GM19455 (cell line): ENCODE results near the gene RIPK1.
A peak's percentile ranks its signal among the peaks of the same experiment; 100 is the strongest.
"Not testable (repeated sequence)": the region's sequence is repeated elsewhere in the genome, so short reads cannot be mapped to it uniquely, and the experiment has no call there.

Experiments
- ATAC-seq: cut with Tn5 transposase; IDR thresholded peaks from one replicate; pipeline ENCODE4 v1.9.1; 2021; ENCODE audit not compliant: unreplicated experiment

Gene RIPK1

DNA sequence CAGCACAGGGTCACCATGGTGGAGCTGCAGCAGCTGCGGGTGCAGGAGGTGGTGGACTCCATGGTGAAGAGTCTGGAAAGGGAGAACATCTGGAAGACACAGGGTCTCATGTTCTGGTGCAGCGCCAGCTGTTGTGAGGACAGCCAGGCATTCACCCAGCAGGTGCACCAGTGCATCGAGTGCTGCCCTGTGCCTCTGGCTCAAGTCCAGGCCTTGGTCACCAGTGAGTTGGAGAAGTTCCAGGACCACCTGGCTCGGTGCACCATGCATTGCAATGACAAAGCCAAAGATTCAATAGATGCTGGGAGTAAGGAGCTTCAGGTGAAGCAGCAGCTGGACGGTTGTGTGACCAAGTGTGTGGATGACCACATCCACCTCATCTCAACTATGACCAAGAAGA is 22.9 kb upstream of the RIPK1 start:
- ATAC-seq = no peak

DNA sequence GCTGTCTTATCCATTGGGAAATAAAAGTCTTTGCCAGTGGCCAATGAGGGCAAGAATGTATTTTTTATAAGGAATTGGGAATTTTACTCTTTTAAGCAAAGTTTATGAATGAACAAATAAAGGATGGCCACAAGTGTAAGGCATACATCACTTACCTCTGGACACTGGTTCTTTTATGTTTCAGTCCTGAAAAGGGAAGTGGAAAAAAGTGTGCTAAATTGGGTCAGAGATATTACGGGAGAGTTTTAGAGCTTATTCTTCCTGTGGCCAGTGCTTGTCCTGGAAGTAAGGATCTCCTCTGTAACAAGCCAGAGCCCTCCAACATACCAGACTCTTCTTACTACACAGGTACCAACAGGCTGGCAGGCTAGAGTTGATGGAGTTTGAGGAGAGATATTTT is 22.5 kb upstream of the RIPK1 start:
- ATAC-seq = no peak

DNA sequence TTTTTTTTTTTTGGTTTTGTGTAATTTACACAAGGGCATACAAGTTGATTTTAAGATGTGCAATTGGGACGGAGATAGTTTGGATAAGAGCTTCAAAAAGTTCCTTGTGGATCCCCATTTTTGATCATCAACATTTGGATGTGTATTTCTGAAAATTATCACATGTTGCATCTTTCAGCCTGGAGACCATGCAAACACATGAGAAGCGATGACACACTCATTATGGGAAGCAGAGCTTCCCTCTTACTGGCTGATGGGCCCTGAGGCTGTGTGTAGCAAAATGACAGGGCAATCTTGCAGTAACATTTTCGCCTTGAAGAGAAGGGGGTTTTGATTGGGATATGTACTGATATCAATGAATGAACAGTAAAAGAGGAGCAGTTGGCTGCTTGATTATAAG is 22.0 kb upstream of the RIPK1 start:
- ATAC-seq = no peak

DNA sequence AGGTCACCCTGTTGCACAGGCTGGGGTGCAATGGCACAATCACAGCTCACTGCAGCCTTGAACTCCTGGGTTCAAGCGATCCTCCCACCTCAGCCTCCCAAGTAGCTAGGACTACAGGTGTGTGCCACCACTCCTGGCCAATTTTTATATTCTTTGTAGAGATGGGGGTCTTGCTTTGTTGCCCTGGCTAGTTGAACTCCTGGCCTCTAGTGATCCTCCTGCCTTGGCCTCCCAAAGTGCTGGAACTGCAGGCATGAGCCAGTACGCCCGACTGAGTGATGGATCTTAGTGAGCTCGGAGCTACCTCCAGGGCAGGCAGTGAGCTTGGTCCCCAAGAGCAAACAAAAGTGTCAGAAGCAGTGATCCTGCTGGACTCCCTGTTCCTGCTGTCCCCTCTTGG is 20.3 kb upstream of the RIPK1 start:
- not testable (repeated sequence) for ATAC-seq

DNA sequence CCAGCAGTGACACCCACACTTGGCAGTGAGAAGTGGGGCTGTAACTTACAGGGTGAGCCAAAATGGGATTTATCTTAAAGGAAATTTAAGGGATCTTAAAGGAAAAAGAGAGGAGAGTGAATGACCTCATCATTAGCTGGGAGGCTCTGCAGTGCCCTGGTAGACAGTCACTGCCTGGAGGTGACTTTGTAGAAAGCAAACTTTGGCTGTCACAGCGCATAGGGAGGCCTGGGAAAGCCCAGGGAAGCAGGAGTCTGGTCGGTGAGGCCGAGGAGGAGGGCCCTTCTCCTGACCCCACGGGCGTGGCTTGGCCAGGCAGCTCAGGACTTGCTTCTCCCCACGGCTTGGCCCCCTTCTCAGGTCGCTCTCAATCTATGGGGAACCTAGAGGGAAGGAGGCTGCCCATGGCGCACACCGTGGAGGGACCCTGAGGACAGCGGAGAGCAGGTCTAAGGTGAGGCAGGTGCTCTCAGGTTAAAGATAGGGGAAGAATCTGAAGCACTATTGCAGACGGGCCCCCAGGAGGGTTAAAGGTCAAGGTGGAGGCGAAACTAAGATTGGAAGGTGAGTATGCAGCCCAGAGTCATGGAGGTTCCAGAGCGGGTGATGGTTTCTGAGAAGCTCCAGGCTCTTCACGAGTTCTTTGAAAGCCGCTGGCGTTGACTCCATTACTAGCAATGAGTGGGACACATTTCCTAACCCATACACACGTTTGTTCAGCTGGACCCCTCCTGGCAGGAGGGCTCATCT is 15.6 kb upstream of the RIPK1 start:
- ATAC-seq = no peak

DNA sequence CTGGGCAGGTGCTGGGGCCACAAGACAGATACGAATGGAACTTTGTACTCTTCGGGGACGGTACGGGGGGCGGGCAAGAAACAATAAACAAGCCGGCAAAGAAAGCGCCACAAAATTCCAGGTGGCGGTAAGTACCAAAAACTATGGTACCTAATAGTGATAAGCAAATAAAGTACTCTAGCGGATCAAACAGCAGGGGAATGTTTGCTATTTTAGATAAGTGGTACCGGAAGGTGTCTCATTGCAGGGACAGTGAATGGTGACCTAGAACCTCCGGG is 15.1 kb upstream of the RIPK1 start:
- ATAC-seq = no peak

DNA sequence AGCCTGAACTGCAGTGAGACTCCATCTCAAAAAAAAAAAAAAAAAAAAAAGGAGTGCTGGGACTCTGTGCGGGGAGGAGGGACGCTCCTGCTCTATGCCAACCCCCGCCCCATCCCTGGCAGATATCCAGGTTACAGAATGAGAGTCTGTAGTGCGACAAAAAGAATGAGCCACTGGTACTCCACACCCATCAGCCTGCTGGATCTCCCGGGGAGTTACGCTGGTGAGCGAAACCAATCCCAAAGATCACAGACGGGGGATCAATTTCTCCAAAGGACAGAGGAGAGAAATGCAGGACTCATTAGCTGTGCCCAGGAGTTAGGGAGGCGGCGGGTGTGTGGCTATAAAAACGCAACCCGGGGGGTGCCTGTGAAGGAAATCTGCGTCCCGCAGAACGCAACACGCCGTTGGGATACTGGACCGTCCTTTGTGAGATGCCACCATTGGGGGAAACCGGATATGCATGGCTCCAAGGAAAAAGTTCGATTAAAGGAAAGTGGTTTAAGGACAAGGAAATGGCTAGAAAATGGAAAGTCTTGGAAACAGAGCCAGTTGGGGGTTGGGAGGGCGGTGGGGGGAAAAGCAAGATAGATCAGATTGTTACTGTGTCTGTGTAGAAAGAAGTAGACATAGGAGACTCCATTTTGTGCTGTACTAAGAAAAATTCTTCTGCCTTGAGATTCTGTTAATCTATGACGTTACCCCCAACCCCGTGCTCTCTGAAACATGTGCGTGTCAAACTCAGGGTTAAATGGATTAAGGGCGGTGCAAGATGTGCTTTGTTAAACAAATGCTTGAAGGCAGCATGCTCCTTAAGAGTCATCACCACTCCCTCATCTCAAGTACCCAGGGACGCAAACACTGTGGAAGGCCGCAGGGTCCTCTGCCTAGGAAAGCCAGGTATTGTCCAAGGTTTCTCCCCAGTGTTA is 13.8 kb upstream of the RIPK1 start:
- ATAC-seq = not testable (repeated sequence)

DNA sequence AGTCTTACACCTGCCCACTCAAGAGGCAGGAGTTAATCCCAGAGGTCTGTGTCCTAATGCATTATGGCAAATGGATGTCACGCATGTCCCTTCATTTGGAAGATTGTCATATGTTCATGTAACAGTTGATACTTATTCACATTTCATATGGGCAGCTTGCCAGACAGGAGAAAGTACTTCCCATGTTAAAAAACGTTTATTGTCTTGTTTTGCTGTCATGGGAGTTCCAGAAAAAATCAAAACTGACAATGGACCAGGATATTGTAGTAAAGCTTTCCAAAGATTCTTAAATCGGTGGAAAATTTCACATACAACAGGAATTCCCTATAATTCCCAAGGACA is 13.2 kb upstream of the RIPK1 start:
- ATAC-seq = not testable (repeated sequence)

DNA sequence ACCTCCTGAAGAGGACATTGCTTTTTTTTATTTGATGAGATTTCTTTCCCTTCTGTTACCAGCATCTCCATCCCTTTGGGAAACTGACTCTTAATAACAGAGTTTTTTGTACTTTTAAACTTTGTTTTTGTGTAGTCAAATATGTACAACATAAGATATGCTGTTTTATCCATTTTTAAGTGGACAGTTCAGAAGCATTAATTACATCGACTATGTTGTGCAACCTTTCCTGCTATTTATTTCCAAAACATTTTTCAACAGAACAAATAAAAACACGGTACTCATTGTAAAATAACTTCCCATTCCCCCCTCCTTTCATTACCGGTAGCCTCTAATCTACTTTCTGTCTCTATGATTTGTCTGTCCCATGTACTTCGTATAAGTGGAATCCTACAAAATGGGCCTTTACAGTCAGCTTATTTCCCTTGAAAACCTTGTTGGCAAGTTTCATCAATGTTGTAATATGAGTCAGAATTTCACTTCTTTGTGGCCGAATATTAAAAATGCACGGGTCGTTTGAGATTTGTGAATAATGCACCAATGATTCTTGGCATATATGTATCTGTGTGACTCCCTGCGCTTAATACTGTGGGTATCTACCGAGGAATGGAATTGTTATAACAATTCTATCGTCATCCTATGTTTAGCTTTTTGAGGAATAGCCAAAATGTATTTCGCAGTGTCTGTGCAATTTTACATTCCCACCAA is 11.1 kb upstream of the RIPK1 start:
- ATAC-seq = no peak

DNA sequence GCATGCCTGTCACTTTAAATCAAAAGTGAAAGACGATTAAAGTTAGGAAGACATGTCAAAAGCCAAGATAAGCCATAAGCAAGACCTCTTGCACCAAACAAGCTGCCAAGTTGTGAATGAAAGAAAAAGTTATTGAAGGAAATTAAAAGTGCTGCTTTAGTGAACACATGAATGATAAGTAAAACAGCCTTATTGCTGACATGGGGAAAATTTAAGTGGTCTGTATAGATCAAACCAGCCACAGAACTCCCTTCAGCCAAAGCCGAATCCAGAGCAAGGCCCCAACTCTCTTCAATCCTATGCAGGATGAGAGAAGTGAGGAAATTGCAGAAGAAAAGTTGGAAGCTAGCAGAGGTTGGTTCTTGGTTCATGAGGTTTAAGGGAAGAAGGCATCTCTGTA is 9.3 kb upstream of the RIPK1 start:
- no peak for ATAC-seq

DNA sequence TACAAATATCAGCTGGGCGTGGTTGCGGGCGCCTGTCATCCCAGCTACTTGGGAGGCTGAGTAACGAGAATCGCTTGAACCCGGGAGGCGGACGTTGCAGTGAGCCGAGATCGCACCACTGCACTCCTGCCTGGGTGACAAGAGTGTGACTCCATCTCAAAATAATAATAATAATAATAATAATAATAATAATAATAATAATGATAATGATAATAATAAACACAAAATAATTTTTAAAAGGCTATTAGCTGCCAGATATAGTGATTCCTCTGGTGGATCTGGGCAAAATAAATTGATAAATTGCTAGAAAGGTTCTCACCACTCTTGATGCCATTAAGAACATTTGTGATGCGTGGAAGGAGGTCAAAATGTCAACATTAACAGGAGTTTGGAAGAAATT is 8.2 kb upstream of the RIPK1 start:
- not testable (repeated sequence) for ATAC-seq

DNA sequence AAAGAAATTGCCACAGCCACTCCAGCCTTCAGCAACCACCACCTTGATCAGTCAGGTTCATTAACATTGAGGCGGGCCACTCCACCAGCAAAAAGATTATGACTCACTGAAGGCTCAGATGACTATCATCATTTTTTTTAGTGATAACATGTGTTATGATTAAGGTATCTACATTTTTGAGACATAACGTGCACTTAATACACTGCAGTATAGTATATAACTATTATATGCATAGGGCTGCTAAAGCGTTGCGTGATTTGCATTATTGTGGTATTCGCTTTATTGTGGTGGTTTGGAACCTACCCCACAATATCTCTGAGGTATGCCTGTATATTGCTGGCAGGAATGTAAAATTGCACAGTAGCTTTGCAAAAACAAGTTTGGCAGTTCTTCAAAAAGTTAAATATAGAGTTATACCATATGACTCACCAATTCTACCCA is 6.8 kb upstream of the RIPK1 start:
- no peak for ATAC-seq

DNA sequence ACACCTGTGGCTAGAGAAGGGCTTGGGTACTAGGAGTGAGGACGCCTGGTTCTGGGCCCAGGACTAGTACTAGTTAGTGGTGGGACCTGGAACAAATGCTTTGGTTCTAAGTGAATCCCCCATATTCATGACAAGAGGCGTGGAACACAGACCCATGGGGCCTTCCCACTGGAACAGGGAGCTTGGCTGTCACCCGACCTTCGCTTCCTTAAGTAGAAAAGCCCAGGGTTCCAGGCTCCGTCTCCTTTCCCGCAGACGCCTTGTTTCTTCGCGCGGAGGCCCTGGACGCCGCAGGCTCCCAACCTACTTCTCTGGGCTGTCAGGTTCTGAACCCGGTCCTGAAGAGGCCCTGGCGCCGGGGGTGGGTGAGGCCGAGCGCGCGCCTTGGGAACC is 5.0 kb upstream of the RIPK1 start:
- ATAC-seq = not testable (repeated sequence)

DNA sequence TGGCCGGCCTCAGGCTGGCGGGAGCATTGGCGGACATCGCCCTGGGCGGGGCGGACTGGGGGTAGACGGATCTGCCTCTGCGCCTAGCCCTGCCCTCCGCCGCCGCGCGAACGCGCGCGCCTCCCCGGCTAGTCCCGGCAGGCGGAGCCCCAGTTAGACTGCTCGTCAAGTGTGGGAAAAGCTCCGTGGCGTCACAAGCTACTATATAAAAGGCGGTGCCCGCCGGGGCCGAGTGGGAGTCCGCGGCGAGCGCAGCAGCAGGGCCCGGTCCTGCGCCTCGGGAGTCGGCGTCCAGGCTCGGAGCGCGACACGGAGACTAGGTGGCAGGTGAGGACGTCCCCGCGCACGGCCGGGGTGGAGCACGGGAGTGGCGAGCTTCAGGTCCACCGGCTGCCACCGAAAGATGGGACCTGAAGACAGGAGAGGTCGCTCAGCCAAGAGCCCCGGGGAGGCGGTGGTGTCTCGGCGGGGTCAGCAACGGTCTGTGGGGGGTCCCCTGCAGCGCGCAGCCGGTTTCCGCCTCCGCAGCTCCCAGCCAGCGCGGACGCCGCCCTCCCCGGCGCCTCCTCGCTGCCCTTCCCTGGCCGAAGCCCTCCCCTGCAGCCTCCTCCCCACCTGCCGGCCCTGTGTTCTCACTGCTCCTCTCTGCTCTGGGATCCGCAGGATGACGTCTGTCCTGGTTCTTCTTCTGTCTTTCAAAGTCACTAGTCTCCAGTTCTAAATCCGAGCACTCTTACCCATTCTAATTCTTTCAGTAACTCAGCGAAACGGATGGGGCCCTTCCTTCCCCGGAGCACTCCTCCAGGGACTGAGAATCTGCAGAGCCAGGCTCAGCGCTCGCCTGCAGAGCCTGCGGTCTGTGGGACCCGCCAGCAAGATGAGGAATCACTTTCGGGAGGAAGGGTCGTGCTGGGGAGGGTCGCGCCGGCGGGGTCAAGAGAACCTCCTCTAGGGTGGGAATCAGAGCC is 4.3 kb upstream of the RIPK1 start:
- peak; percentile 63 for ATAC-seq

DNA sequence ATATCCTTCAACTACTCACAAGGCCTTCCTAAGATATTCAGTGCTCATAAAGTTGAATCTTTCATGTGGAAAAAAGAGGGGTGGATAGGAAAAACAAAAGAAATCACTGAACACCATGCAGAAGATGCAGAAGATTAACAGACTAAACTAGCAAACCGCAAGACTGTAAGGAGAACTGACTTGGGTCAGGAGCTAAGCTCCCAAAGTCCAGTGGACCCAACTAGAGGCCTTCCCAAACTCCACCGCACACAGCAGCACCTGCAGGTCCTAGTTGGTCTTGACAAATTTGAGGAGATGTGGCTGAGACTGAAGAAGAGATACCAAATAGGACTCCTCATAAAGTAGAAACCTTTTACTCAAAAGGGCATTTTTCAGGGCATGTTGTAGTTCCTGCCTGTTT is 3.3 kb downstream of the RIPK1 start:
- ATAC-seq = no peak

DNA sequence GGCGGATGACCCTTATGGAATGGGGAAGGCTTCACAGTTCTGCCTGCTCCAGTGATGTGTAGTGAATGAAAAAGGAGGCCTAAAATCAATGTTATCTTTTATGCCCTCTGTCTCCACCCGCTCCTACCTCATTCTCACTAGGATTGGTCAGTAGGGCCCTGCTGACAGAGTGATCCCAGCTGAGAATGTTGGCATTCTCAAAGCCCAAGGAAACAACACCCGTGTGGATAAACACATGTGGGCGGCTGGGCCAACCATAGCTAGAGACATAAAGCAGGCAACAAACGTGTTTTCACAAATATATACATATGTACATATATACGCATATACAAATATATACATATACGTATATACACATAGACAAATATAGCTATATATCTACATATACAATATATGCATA is 4.5 kb downstream of the RIPK1 start:
- ATAC-seq = no peak

DNA sequence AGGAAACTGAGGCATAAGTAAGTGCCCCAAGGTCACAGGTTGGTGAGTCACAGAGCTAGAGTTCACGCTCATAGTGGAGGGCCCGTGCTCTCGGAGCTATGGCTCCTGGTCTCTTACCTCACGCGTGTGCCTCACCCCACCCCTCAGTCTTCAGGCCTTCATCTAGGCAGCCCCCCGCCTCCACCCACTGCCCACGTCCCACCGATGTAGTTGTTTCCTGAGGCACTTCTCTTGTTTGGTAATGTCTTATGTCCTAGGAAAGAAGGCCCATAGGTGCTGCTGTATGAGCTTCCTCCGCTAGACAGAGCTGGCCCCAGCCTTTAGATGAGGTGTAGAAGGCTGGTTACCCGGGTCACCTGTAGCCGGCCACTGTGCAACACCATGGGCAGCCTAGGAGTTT is 5.1 kb downstream of the RIPK1 start:
- ATAC-seq = no peak

DNA sequence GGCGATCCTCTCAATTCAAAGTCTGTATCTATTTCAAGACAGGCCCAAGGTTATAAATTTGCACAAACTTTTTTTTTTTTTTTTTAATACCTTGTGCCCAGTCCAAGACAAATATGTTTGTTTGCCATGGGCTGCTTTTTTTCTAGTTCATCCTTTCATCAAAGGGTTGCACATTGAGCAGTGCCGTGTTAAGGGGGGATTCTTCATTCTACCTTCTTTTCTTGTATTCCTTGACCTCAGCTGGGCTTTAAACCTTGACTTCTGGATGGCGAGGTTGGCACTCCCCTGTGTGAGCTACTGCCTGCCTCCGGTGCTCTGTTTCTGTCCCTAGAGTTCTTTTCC is 7.4 kb downstream of the RIPK1 start:
- no peak for ATAC-seq

DNA sequence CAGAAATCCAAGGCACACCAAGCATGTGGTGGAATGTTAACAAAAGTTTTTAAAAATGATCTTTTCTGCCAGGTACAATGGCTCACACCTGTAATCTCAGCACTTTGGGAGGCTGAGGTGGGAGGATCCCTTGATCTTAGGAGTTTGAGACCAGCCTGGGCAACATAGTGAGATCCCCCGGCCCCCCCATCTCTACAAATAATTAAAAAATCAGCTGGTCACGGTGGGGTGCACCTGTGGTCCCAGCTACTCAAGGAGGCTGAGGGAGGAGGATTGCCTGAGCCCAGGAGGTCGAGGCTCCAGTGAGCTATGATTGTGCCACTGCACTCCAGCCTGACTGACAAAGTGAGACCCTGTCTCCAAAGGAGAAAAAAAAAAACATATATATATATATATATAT is 8.0 kb downstream of the RIPK1 start:
- no peak for ATAC-seq

DNA sequence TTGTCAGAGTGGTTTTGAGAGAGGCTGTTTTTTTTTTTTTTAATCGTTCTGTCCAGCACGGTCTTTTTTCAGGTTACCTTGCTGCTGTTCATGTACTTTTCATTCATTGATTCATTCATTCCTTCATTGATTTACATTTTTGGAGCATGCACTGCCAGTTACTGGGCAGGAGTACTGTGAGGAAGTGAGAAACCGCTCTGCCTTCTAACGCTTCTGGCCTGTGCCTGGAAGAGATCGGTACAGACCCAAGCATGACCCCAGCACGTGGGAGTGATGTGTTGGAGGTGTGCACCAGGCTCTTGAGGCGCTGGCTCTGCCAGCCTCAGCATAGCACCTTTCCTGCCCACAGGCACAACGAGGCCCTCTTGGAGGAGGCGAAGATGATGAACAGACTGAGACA is 9.1 kb downstream of the RIPK1 start:
- ATAC-seq = no peak

DNA sequence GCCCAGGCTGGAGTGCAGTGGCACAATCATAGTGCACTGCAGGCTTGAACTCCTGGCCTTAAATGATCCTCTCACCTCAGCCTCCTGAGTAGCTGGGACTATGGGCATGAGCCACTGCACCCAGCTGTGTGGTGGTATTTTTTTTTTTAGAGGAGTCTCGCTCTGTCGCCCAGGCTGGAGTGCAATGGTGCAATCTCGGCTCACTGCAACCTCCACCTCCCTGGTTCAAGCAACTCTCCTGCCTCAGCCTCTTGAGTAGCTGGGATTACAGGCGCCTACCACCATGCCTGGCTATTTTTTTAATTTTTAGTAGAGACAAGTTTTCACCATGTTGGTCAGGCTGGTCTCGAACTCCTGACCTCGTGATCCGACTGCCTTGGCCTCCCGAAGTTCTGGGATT is 10.7 kb downstream of the RIPK1 start:
- ATAC-seq = not testable (repeated sequence)
